Karpas-422 (cell line): ENCODE data around the gene KCNMB2. TPM values are rescaled to one million over a fixed set of nuclear protein-coding genes. Genes with fewer than 3 reads are reported as not detected.
"Not testable (repeated sequence)": the region's sequence is repeated elsewhere in the genome, so short reads cannot be mapped to it uniquely, and the experiment has no call there.

Source experiments
- DNase-seq: peaks from one replicate; pipeline ENCODE4 v3.0.0-alpha.2; 2015
- H2AFZ ChIP-seq: fragments of 200-600 bp; sonication (generic); 2 replicates; pipeline ENCODE4 v1.6.1; 2014; ENCODE audit warnings: antibody characterized with exemption, low read length, mixed read lengths
- H3K27ac ChIP-seq: fragments of 200-600 bp; sonication (generic); 2 replicates; pipeline ENCODE4 v1.5.1; 2014; ENCODE audit warnings: mild to moderate bottlenecking, low read length, moderate library complexity
- H3K27me3 ChIP-seq: fragments of 200-600 bp; sonication (generic); 2 replicates; pipeline ENCODE4 v1.6.1; 2014; ENCODE audit warnings: low read length, mixed read lengths
- H3K36me3 ChIP-seq: fragments of 200-600 bp; sonication (generic); 2 replicates; pipeline ENCODE4 v1.6.1; 2014; ENCODE audit warnings: low read length, mixed read lengths; ENCODE audit not compliant: insufficient read depth
- H3K4me1 ChIP-seq: fragments of 200-600 bp; sonication (generic); 2 replicates; pipeline ENCODE4 v1.6.1; 2014; ENCODE audit warnings: mild to moderate bottlenecking, low read length, mixed read lengths
- H3K4me2 ChIP-seq: fragments of 200-600 bp; sonication (generic); 2 replicates; pipeline ENCODE4 v1.6.1; 2014; ENCODE audit warnings: low read length, low read depth, mild to moderate bottlenecking; ENCODE audit not compliant: poor library complexity, severe bottlenecking
- H3K4me3 ChIP-seq: fragments of 200-600 bp; sonication (generic); 2 replicates; pipeline ENCODE4 v1.5.1; 2014; ENCODE audit warnings: mild to moderate bottlenecking, antibody characterized with exemption, low read length, mixed read lengths
- H3K79me2 ChIP-seq: fragments of 200-600 bp; sonication (generic); 2 replicates; pipeline ENCODE4 v1.6.1; 2014; ENCODE audit warnings: mild to moderate bottlenecking, low read length, mixed read lengths
- H3K9ac ChIP-seq: fragments of 200-600 bp; sonication (generic); 2 replicates; pipeline ENCODE4 v1.6.0; 2014; ENCODE audit warnings: low read length
- H3K9me2 ChIP-seq: fragments of 200-600 bp; sonication (generic), shearing (Covaris generic); replicated peaks from 2 replicates; pipeline ENCODE4 v1.6.0; 2014; ENCODE audit warnings: mild to moderate bottlenecking, low read length, moderate library complexity; ENCODE audit not compliant: insufficient read depth
- H3K9me3 ChIP-seq: fragments of 300-700, 200-600 bp; sonication (generic); 2 replicates; pipeline ENCODE4 v1.6.1; 2014; ENCODE audit warnings: low read length, mixed read lengths
- H4K20me1 ChIP-seq: fragments of 200-600 bp; sonication (generic); 2 replicates; pipeline ENCODE4 v1.6.1; 2014; ENCODE audit warnings: mild to moderate bottlenecking, antibody characterized with exemption, low read length, low read depth; ENCODE audit not compliant: insufficient read depth
- total RNA-seq: library from RNA; depleted of rRNA; stranded (reverse); fragments of >200 nt; shearing (Covaris generic); gene quantifications from 2 replicates; pipeline ENCODE4 v1.2.3, GENCODE V29; 2014; ENCODE audit warnings: low replicate concordance

KCNMB2 gene
- total RNA-seq, 1 experiment from 2014 or later, result not detected

GRCh38 chr3:178546079-178546478, 9.8 kb downstream of the KCNMB2 start:
- no peaks in the 10 kb centered on the region for H4K20me1 ChIP-seq
- H3K4me1 ChIP-seq, result no peaks in the 10 kb centered on the region
- no peak overlapping the region for H2AFZ ChIP-seq
- H3K9ac ChIP-seq, result no peak overlapping the region
- no peak overlapping the region for H3K4me3 ChIP-seq
- no peaks in the 10 kb centered on the region for H3K27me3 ChIP-seq
- H3K36me3 ChIP-seq, result no peaks in the 10 kb centered on the region
- H3K9me2 ChIP-seq, result no peaks in the 10 kb centered on the region
- no peaks in the 10 kb centered on the region for H3K79me2 ChIP-seq
- H3K27ac ChIP-seq, result no peak overlapping the region
- no peaks in the 10 kb centered on the region for H3K9me3 ChIP-seq
- no peak for DNase-seq
- no peak overlapping the region for H3K4me2 ChIP-seq

- H3K36me3 ChIP-seq, H3K9me2 ChIP-seq, H3K4me1 ChIP-seq, H3K27me3 ChIP-seq, H2AFZ ChIP-seq, H3K79me2 ChIP-seq, H3K4me2 ChIP-seq, H3K9me3 ChIP-seq, H3K4me3 ChIP-seq, H4K20me1 ChIP-seq, H3K9ac ChIP-seq, H3K27ac ChIP-seq, DNase-seq: not testable (repeated sequence)
Measured at GRCh38 chr3:178549426-178549825, 13.2 kb downstream of the KCNMB2 start.

GRCh38 chr3:178551916-178552321, 15.7 kb downstream of the KCNMB2 start:
- no peaks in the 10 kb centered on the region for H3K79me2 ChIP-seq
- no peaks in the 10 kb centered on the region for H4K20me1 ChIP-seq
- H3K9me3 ChIP-seq, result no peaks in the 10 kb centered on the region
- H3K9ac ChIP-seq, result no peak overlapping the region
- no peak for DNase-seq
- no peak overlapping the region for H3K27ac ChIP-seq
- H2AFZ ChIP-seq, result no peak overlapping the region
- H3K27me3 ChIP-seq, result no peaks in the 10 kb centered on the region
- H3K9me2 ChIP-seq, result no peaks in the 10 kb centered on the region
- no peak overlapping the region for H3K4me2 ChIP-seq
- H3K4me1 ChIP-seq, result no peaks in the 10 kb centered on the region
- H3K36me3 ChIP-seq, result no peaks in the 10 kb centered on the region
- no peak overlapping the region for H3K4me3 ChIP-seq

DNA sequence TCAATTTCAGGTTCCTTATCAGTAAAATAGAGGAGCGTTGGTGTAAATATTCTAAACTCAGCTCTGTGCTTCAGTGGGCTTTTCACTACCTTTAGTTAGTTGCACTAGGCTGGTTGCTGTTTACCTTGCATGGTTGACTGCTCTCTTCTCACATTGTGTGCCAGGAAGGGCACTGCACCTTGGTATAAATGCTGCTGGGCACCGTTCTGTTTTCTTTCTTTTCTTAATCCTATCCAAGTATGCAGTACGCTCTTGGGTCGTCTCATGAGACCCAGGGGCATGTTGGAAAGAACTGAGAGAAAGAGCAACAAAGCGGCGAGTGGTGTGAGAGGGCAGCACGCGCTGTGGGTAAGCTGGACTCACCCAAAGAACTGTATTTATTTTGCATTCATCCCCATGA, 22.4 kb downstream of the KCNMB2 start:
- Histone ChIP-seq H3K9me2 (no peaks in the 10 kb centered on the region), H3K4me3 (no peak overlapping the region)
- DNase-seq, result no peak

GRCh38 chr3:178560759-178561158, 24.5 kb downstream of the KCNMB2 start:
- H3K79me2 ChIP-seq, result no peaks in the 10 kb centered on the region
- H2AFZ ChIP-seq, result no peak overlapping the region
- DNase-seq, result no peak
- H3K4me3 ChIP-seq, result no peak overlapping the region
- no peaks in the 10 kb centered on the region for H3K36me3 ChIP-seq
- H3K9me2 ChIP-seq, result no peaks in the 10 kb centered on the region
- H3K9me3 ChIP-seq, result no peaks in the 10 kb centered on the region
- no peak overlapping the region for H3K4me2 ChIP-seq
- no peaks in the 10 kb centered on the region for H3K4me1 ChIP-seq
- H4K20me1 ChIP-seq, result no peaks in the 10 kb centered on the region
- no peaks in the 10 kb centered on the region for H3K27me3 ChIP-seq
- no peak overlapping the region for H3K9ac ChIP-seq
- no peak overlapping the region for H3K27ac ChIP-seq

More for the DNA sequence above, 22.4 kb downstream of the KCNMB2 start:
- Histone ChIP-seq H3K4me2 (no peak overlapping the region), H3K36me3 (no peaks in the 10 kb centered on the region), H2AFZ (no peak overlapping the region), H3K4me1 (no peaks in the 10 kb centered on the region), H3K9ac (no peak overlapping the region), H3K27me3 (no peaks in the 10 kb centered on the region), H3K9me3 (no peaks in the 10 kb centered on the region), H3K27ac (no peak overlapping the region), H3K79me2 (no peaks in the 10 kb centered on the region), H4K20me1 (no peaks in the 10 kb centered on the region)

DNA sequence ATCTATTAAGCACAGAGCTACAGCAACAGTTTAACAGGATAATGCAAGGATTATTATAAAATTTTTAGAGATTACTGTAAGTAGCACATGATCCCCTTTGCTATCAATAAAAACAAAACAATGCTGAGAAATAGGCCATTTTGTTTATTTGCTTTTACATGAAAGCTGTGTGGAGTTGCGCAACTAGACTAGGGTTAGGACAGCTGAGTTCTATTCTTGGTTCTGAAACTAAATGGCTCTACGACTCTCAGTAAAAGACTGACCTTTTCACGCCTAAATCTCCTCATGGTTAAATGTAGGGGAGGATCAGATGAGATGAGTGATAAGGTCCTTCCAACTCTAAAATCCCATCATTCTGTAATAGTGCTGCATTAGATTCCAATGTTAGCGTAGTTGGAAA, 25.0 kb downstream of the KCNMB2 start:
- no peaks in the 10 kb centered on the region for H3K4me1 ChIP-seq
- no peaks in the 10 kb centered on the region for H3K27me3 ChIP-seq
- no peak overlapping the region for H3K9ac ChIP-seq
- no peak overlapping the region for H3K27ac ChIP-seq
- H4K20me1 ChIP-seq, result no peaks in the 10 kb centered on the region
- no peak overlapping the region for H2AFZ ChIP-seq
- H3K4me3 ChIP-seq, result no peak overlapping the region
- no peak overlapping the region for H3K4me2 ChIP-seq
- H3K9me3 ChIP-seq, result no peaks in the 10 kb centered on the region
- no peak for DNase-seq
- H3K79me2 ChIP-seq, result no peaks in the 10 kb centered on the region
- no peaks in the 10 kb centered on the region for H3K9me2 ChIP-seq
- H3K36me3 ChIP-seq, result no peaks in the 10 kb centered on the region

DNA sequence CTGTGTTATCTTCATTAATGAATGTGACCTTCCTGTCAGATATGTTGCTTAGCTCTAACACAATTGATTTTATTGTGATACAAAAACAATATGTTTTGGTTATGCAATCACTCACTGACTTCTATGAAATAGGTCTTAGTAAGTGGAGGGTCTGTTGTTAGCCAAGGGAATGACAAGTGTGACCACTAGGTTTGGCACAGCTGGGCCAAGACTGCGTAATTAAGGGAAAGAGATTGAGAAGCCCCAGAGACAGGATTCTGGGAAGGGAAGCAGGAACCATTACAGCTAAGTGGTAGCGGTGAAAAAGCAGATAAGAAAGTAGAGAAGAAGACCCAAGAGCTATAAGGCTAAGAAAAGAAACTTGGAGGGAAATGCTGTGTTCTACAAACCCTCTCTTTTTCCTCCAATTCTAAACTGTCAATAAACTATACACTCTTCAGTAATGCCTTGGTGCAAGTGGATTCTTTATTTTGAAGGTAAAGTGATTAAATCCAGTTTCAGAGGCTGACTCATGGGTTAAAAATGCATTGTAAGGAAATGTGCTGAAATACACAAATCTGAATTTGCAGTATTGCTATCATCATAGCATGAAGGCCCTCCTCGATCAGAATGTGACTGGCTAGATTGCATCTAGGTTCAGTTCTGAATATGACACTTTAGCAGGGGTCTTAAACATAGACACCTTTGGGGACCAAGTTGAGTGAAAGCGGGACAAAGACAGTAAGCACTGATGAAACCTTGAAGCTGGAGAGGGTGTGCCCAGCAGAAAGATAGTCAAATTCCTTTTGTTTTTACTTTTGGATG, 26.1 kb downstream of the KCNMB2 start:
- no peak for DNase-seq
- no peaks in the 10 kb centered on the region for H3K9me2 ChIP-seq
- no peaks in the 10 kb centered on the region for H3K9me3 ChIP-seq
- no peak overlapping the region for H2AFZ ChIP-seq
- no peaks in the 10 kb centered on the region for H3K79me2 ChIP-seq
- no peak overlapping the region for H3K9ac ChIP-seq
- no peak overlapping the region for H3K27ac ChIP-seq
- H3K4me1 ChIP-seq, result no peaks in the 10 kb centered on the region
- no peaks in the 10 kb centered on the region for H3K27me3 ChIP-seq
- H3K36me3 ChIP-seq, result no peaks in the 10 kb centered on the region
- H3K4me3 ChIP-seq, result no peak overlapping the region
- no peaks in the 10 kb centered on the region for H4K20me1 ChIP-seq
- no peak overlapping the region for H3K4me2 ChIP-seq

GRCh38 chr3:178562947-178563232, 26.7 kb downstream of the KCNMB2 start:
- H2AFZ ChIP-seq, result no peak overlapping the region
- H3K9ac ChIP-seq, result no peak overlapping the region
- no peak overlapping the region for H3K27ac ChIP-seq
- DNase-seq, result no peak
- no peak overlapping the region for H3K4me3 ChIP-seq
- H3K79me2 ChIP-seq, result no peaks in the 10 kb centered on the region
- H3K27me3 ChIP-seq, result no peaks in the 10 kb centered on the region
- H4K20me1 ChIP-seq, result no peaks in the 10 kb centered on the region
- no peaks in the 10 kb centered on the region for H3K9me3 ChIP-seq
- no peaks in the 10 kb centered on the region for H3K9me2 ChIP-seq
- H3K4me2 ChIP-seq, result no peak overlapping the region
- H3K36me3 ChIP-seq, result no peaks in the 10 kb centered on the region
- no peaks in the 10 kb centered on the region for H3K4me1 ChIP-seq
